Stimulated activated CD8-positive, alpha-beta memory T cell treated with anti-CD3 and anti-CD28 coated beads, Interleukin-2, amount 100 ng/mL, for 1 hour (primary cell): ENCODE measurements around the gene FADS1.
A peak's percentile ranks its signal among the peaks of the same experiment; 100 is the strongest.

Source experiments
- DNase-seq, 2 donors: peaks; one replicate each; pipeline ENCODE4 v3.0.0-alpha.2; 2020; ENCODE audit warnings: low read depth in 2 of 2

Gene FADS1

DNA sequence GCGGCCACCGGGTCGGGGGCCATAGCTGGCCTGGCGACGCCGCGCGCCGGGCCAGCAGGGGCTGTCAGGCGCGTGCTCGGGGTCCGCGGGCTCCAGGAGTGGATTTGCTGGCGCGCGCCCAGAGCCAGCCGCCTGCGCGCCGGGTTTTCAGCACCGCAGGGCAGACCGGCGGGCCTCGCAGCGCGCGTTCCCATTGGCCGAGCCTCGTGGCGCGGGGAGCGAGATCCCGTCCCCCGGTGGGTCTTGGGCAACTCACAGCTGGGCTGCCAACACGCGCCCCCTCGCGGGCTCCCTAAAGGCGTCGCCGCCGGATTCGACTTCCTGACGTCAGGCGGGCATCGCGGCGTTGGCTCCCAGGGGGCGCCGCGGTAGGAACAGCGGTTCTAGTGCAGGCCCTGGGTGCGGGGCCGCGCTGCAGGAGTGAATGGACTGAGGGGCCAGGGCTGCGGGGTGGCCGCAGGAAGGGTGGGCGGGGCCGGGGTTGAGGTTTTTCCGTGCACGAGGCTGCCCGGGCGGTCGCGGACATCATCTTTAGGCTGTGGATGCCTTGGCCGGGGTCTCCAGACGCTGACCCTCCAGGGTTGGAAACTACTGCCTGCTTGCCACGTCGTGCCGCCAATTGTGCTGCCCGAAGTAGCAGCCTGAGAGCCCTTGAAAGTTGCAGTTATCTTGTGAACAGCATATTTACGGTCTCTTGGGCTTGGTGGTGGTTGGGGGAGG lies at the start of gene FADS1:
Gene FADS1 (minus strand): TSS at position 268 of the 720 bp plus-strand sequence. CDS start 74 bp downstream, at position 194.
- DNase-seq: peak in 1 of 2 donors; percentile 41

GRCh38 chr11:61866231-61866957 lies 49.6 kb upstream of the FADS1 start:
- no peak for DNase-seq

DNA sequence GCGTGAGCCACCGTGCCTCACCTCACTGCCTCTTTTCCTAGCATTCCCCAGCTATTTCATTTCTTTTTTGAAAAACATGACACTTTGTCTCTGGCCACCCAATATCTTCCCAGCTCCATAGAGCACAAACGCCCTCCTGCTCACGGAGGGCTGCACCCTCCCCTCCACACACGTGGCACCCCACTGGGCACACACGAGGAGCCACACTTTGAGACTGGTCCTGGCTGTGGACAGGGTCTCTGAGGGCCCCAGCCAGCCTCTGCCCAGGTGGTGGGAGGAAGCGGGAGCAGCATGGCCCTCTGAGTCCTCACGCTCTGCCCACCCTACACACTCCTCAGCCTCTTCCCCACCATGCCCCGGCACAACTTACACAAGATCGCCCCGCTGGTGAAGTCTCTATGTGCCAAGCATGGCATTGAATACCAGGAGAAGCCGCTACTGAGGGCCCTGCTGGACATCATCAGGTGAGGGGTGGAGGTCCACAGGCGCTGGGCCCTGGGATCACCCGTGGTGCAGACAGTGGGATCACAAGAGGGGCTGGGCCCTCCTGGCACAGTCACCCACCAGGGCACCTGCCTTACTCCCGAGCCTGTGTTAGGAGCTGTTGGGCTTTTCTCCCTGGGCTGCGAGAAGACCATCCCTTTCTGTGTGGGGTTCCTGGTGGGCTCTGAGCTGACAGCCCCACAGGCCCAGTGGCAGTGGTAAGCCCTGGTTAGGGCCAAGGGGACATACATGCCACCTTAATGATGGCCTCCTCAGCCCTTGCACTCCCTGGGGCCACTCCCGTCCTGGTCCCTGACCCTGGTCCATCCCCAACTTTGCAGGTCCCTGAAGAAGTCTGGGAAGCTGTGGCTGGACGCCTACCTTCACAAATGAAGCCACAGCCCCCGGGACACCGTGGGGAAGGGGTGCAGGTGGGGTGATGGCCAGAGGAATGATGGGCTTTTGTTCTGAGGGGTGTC lies 48.3 kb upstream of the FADS1 start:
- DNase-seq: no peak

GRCh38 chr11:61863548-61864081 lies 46.8 kb upstream of the FADS1 start:
- no peak for DNase-seq

GRCh38 chr11:61862714-61863547 lies 46.1 kb upstream of the FADS1 start:
- DNase-seq: no peak

GRCh38 chr11:61861634-61862033 lies 44.8 kb upstream of the FADS1 start:
- no peak for DNase-seq

- no peak for DNase-seq
Observed at GRCh38 chr11:61860054-61860903, 43.5 kb upstream of the FADS1 start.

GRCh38 chr11:61855939-61856680 lies 39.3 kb upstream of the FADS1 start:
- no peak for DNase-seq

GRCh38 chr11:61854966-61855714 lies 38.3 kb upstream of the FADS1 start:
- no peak for DNase-seq

DNA sequence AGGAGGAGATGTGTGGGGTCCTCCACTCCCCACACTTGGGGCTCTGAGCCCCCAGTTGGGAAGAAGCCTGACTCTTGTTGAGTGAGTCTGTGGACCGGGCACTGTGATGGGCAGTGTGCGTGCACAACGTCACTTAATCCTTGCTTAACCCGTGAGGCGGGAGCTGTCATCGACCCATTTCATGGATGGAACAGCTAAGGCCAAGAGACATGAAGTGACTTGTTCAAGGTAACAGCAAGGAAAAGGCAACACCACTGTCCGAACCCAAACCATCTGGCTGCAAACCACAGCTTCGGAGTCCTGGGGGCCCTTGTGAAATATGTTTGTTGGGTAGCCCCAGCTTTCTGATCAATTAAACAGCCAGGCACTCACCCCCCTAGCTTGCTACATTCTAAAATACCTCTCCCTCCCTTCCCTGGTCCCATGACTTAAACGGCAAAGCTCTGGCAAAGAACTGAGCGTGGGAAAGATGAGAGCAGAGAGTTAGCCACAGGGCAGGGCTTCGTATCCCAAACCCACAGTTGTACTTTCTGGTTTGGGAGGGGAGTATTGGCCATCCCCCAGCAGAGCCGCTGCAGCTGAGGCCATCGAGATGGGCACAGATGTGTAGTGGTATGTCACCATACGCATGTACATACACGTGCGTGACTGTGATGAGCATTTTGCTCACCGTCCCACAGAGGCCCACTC lies 37.5 kb upstream of the FADS1 start:
- DNase-seq: no peak

DNA sequence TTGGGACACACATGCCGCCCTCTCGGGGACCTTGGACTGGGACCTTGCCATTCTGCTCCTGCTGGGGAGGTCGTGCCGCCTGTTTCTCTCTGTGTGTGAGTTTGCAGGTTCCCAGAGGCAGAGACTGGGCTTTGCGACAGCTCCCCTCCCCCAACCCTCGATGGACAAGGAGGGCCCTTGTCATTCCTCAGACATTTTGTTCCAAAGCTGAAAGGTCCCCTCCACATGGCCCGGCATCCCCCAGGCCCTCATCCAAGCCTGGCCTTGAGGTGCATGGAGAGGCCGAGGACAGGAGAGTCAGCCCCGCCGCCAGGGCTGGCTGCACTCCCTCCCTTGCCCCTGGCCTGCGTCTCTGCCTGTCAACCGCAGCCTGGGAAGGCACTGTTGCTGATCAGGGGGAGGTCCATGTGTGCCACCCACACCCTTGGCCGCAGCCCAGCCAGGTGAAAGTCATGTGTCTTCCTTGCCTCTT lies 36.9 kb upstream of the FADS1 start:
- DNase-seq: no peak

DNA sequence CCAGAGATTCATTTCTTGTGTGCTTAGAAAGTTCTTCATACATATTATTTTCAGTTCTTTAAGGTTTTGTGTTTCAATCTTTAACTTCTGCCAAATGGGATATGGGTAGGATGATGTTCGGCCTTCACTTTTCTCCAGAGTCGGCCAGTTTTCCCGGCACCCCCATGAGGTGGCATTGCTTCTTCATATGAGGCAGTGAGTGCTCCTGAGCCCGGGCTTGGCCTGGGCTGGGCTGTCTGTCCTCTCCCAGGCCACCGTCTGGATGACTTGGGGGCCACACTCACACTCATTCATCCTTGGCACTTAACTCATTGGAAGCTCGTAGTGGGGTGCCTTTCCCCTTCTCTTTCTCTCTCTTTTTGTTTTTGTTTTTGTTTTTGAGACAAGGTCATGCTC lies 35.1 kb upstream of the FADS1 start:
- DNase-seq: no peak

DNA sequence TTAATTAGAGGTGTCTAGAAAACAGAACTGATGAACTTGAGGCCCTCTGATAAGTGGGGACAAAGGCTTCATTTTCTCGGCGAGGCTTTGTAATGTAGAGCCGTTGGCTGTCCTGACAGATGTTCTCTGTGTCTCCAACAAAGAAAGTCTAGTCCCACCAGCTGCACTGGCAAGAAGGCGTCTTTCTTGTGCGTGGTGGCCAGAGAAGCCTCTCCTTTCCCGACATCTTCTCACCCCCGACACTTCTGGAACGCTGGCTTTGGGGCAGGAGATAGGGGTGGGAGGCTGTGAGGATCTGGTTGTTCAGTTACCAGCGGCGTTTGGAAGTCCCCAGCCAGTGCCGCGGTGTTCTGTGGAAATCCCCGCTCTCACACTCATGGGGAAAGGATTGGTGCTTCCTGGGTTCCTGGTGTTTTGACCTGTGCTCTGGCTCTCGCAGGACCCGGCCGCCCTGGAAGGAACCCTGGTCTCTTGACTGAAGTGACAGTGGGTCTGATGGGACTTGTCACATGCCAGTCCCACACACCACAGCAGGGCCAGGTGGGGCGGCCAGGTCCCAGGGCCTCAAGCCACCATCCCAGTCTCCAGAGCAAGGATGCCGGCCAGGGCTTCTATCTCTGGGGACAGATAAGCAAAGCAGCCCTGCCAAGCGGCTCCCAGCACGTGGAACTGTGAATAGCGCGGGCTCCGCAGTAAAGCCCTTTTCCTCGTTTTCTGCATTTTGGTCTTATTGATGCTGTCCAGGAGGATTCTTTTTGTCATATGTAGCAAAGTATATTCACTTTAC lies 34.5 kb upstream of the FADS1 start:
- no peak for DNase-seq

- DNase-seq: no peak
Observed at GRCh38 chr11:61850687-61851086, 33.9 kb upstream of the FADS1 start.

GRCh38 chr11:61848631-61849030 lies 31.8 kb upstream of the FADS1 start:
- DNase-seq: no peak

DNA sequence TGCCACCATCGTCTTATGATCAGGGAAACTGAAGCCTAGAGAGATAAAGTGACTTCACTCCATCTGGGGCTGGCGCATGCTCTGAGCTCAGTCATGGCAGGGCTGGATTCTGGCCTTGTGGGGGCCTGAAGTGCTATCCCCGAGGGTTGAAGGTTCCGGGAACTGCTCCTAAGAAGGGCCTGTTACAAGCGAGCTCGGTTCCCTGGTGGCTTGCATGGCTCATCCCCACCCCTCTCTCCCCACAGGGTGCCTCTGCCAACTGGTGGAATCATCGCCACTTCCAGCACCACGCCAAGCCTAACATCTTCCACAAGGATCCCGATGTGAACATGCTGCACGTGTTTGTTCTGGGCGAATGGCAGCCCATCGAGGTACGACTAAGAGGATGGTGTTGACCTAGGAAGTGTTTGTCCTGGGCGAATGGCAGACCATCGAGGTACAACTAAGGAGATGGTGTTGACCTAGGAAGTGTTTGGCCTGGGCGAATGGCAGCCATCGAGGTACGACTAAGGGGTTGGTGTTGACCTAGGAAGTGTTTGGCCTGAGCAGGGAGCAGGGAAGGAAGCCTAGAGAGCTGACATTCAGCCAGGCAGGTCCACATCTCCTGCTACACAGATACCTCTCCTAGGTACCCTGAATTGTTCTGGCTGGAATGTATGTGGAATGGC lies 31.2 kb upstream of the FADS1 start:
- no peak for DNase-seq
